CMK (cell line): ENCODE data around the gene LLGL2.

Source experiments
- DNase-seq: peaks from one replicate; pipeline ENCODE4 v3.0.0-alpha.2; 2010; ENCODE audit warnings: low read depth

Gene LLGL2

DNA sequence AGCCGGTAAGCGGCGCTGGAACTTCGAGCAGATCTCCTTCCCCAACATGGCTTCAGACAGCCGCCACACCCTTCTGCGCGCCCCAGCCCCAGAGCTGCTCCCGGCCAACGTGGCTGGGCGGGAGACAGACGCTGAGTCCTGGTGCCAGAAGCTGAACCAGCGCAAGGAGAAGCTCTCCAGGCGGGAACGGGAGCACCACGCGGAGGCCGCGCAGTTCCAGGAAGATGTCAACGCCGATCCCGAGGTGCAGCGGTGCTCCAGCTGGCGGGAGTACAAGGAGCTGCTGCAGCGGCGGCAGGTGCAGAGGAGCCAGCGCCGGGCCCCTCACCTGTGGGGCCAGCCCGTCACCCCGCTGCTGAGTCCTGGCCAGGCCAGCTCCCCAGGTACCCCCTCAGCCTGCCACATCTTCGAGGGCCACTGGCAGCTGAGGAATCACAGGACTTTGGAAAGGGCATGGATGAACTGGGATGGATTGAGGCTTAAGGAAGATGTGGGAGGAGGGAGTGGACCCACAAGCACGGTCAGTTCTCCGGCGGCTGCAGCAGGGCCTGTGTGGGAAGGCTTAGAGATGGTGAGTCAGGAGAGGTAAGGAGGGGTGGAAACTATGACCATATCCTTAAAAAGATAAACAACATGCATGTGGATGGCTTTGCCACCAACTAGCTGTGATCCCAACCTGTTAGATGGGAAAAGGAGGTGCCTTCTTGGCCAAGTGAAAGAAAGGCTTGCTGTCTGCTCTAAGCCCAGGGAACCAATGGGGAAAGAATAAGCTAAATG, 3.4 kb upstream of the LLGL2 start:
- DNase-seq: no peak

DNA sequence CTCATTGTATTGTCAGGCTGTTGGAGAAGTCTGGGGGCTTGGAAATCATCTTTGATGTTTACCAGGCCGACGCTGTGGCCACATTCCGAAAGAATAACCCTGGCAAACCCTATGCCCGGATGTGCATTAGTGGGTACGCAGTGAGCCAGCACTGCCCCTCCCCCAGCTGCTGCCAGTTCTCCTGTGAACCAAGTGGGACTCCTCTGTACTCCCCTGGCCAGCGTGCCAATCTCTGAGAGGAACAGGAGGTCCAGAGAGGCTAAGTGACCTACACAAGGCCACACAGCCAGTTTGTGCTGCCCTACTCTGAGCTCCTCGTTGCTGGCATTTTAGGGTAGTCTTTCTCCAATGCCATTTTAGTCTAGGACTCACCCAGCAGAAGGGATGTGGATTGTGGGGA, 1.9 kb upstream of the LLGL2 start:
- DNase-seq: no peak

DNA sequence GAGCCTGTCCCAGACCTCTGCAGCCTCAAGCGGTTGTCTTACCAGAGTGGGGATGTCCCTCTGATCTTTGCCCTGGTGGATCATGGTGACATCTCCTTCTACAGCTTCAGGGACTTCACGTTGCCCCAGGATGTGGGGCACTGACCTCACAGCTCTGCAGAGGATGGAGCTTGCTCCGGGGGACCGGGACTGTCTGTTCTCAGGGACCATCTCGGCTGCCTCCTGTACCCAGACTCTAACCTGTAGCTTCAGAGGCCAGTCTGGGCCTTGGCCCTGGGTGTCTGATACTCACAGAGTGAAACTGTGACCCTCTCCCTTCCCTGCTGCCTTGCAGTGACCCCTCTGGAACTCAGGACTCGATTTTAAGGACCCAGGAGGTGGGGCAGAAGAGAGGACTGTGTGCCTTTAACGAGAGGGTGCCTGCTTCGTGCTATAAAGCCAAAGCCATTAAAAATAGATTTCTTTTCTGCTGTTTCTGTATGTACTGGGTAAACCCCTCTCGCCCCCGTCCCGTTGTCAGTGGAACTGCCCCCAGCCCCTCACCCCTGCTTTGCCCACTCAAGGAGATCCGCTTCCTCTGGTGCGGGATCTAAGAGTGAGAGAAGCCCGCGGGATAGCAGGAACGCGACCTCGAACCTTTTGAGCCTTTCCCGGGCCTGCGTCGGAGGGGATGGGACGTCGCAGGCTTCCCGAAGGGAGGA, 1.1 kb upstream of the LLGL2 start:
- no peak for DNase-seq

DNA sequence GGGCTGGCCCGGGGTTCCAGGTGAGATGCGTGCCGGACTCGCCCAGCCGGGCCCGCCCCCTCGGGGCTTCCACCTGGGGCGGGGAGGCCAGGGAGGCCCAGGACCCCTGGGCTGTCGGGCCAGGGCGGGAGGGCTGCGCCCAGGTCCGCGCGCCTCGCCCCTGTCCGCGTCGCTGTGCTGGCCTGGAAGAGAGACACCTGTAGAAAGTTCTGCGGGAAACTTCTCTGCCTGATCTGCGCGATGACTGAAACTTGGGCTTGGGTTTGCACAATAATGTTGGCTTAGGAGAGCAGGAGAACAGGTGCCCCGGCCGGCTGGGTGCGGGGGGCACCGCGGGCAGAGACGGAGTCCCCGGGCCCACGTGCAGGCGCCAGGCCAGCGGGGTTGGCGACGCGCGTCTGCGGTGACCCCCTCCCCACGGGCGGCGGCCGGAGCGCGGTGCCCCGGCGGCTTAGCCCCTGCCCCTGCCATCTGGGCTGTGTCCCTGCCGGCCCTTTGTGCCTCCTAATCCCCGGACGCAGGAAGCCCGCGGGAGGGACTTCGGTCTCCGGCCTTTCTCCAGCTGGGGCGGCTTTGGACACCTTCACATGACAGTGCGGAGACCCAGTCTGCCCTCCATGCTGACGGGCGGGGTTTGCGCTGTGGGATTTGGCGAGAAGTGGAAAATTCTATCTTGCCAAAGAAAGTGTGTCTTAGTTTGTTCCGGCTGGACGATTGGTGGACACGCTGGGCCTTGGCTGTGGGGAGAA, 483 bp downstream of the LLGL2 start:
- no peak for DNase-seq

DNA sequence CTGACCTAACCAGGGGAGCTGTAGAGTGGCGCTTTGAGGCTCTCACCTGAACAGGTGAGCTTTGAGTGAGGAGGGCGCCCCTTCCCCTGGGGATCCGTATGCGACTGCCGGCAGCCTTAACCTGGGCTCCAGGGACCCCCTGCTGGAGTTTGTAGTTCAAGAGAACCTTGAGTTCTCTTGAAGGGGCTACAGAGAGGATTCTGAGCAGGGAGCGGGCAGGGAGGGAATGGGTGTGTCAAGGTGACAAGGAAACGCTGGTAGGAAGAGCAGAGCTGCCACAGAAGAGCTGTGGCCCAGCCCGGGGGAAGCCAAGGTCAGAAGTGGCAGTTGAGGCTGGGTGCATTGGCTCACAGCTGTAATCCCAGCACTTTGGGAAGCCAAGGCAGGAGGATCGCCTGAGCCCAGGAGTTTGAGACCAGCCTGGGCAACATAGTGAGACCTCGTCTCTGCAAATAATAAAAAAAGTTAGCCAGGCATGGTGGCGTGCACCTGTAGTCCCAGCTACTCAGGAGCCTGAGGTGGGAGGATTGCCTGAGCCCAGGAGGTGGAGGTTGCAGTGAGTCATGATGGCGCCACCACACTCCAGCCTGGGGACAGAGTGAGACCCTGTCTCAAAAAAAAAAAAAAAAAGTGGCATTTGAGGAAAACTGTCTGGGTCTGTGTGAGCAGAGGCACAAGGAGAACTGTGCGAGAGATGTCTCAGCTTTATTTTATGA, 1.2 kb downstream of the LLGL2 start:
- DNase-seq: no peak

DNA sequence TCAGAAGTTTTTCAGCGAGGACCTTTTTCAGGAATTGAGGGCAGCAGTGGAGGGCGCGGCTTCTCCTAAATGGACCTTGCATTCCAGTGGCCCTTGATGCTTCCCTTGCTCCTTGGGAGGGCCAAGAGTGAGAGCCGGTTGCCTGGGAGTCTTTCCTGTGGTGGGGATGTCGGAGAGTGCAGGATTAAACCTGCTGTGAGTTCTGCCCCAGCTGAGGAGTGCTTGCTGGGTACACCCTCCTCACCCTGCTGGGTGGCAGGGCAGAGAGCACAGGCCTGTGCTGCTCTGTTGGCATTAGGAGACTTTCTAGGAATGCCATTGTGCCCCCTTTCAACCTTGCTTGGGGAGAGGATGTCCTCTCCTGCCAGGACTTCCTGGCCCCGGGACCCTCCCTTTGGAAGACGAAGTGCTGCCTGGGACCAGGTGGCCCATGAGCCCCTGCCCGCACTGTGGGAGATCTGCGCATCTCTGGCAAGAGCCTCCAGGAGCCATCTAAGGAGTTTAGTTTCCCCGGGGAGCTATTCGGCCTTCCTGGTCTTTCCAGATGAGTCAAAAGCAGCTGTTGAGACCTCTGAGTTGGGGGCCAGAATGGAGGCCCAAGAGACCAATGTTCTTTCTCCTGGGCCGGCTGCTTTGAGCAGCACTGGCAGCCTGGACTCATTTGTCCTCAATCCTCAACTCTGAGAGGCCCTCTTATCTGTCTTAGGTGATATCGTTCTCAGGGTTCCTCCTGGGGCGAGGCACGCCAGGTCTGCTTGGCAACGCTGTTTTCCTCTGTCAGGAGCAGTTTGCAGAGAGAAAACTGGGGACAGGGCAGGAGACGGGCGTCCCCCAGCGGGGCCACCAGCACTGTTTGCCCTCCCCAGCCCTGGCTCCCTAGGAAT, 5.6 kb downstream of the LLGL2 start:
- no peak for DNase-seq

DNA sequence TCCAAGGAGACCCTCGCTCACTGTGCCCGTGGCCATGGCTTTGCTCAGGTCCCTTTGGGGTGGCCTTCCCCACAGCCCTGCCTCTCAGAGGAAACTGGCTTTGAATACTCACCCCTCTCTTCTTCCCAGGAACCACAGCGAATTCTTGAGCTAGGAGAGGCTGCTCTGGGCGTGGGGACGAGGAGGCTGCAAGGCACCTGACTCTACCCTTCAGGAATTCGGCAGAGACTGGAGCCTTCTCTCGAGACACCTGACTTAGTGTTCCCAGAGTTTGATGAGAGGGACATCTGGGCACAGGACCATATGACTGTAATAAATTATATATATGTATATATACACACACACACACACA, 6.2 kb downstream of the LLGL2 start:
- DNase-seq: no peak

DNA sequence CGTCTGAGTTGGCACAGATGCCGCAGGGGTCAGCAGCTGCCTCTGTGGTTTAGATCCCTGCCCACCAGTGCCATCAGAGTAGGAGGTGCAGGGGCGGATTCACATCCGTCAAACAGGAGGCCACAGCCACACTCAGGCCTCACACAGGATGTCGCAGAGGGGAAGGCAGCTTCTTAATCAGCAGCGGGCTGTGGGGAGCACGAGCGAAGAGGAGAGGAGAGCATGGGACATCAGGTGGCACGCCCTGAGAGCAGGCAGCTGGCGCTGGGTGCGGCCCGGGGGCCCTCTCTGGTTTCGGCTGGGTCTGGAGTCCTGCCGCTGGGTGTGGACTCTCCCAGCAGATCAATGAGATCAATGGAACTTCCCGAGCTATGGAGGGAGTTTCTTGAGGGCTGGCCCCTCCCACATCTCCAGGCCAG, 9.6 kb downstream of the LLGL2 start:
- DNase-seq: no peak

DNA sequence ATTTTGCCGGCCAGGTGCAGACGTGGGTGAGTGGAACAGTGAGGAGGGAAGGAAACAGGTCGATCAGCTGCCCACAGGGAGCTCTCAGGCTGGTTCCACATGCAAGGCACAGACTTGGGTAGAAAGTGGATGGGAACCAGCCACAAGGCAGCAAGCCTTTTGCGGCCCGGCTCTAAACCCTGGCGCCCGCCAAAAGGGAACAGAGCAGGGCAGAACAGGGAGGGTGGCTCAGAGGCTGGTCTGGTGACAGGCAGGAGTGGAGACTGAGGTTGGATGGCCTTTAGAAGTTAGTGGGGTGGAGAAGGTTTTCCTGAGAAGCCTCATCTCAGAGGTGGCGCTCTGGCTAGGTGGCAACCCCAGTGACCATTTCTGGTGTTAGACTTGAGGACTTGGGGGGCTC, 10.4 kb downstream of the LLGL2 start:
- no peak for DNase-seq

DNA sequence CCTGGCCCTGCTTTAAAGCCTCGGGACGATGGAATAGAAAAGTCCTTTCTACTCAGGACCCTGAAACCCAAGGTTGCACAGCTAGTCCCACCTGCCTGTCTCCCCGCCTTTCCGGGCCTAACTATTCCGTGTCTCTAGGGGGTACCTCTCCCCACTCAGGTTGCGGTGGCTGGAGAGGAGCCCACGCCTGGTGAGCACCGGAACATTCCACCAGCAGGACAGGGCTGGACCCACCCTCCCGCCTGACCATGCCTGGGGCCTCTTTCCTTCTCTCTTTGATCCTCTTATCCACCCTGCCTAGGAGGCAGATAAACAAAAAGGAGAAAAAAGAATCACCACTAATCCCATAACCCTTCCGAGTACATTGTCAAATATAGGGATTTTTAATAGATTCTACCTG, 10.9 kb downstream of the LLGL2 start:
- no peak for DNase-seq

DNA sequence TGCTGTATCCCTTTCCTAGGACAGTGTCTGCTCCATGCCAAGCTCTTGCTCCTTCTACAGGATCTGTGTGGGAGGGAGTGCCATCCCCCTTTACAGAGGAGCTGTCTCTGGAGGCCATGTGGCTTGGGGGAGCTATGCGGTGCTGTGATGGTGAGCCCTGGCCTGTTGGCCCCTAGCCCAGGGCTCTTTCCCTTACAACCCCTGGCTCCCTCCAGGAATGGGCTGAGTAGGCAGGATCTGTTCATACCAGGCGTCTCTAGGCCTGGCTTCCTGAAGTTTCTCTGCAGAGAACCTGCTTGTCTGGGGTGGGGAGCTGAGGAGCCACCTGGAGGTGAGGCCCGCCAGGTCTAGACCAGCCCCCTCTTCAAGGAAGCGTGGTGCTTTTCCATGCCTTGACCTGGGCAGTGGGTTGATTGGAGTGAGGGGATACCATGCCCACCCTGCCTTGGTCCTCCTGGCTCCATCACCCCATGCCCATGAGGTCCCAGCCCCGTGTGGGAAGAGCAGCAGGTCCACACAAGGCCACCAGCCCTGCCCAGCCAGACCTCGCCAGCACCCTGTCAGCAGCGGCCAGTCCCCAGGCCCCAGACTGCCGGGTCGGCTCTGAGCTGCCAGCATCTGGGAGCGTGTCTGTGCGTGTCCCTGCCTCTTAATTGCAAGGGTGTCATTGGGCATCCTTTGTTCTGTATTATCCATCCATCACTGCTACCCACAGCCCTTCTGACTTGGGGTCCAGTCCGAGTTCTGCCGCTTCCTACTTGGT, 14.7 kb downstream of the LLGL2 start:
- DNase-seq: no peak

DNA sequence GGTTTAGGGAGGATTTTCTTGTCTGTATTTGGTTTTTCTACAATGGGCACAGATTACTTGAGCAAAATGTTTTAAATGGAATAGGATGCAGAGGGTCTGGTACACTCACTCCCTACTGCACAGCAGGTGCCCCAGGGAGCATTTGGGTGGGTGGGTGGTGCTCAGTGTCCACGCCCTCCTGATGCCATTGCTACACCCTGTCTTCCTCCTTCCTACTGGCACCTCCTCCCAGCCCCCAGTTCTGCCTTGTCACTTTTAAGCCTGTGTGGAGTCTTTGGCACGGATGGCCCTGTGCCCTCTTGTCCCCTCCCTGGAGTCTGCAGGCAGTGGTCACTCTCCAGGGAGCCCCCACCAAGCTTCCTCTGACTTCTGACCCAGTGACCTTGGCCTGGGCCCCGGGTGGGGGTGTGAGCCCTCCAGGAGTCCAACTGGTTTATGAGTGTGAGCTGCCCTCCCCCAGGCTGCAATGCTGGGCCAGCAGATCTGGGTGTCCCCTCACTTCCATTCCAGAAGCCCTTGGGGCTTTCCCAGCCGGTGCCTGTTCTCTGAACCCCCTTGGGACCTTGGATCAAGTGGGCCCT, 15.5 kb downstream of the LLGL2 start:
- DNase-seq: no peak

DNA sequence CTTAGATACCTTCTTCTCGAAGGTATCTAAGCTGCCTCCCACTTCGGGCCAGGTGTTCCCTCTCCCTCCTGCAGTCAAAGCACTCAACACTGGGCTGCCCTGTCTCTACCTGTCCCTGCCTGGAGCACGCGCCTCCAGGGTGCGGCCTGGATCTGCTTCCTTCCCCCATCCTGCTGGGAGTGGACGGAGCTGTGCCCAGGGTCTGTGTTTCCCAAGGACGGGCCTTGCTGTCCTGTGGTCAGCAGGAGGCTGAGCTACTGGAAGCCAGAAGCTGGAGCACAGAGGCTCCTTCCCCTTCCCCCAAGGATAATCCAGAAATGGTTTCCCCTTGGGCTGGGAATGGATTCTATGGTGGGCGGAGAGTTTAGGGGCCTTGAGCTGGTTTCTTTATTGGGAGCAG, 16.7 kb downstream of the LLGL2 start:
- DNase-seq: no peak

DNA sequence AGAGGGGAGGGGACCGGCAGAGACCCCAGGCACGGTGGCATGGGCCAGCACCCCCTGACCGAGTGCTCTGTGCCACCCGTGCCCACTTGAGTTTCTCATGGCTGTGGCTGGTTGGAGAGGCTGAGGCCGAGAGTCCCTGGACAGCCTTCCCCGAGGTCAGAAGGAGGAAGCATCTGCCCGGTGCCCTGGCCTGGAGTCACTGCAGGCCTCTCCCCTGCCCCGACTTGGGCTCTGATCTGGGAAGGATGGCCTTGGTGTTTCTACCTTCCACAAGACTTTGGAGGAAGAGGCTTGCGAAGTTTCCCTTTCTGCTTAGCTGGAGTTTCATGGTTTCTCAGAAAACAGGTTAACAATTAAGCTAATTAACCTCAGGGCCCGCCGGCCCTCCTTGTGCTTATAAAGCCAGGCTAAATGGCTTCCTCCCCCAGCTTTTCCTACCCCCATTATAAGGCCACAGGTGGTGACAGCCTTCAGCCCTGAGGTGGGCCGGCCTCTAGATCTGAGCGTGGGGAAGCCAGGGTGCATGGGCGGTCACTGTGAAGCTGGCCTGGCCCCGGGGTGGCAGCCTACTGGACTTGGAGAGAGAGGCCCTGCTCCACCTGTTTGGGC, 17.3 kb downstream of the LLGL2 start:
- DNase-seq: no peak

DNA sequence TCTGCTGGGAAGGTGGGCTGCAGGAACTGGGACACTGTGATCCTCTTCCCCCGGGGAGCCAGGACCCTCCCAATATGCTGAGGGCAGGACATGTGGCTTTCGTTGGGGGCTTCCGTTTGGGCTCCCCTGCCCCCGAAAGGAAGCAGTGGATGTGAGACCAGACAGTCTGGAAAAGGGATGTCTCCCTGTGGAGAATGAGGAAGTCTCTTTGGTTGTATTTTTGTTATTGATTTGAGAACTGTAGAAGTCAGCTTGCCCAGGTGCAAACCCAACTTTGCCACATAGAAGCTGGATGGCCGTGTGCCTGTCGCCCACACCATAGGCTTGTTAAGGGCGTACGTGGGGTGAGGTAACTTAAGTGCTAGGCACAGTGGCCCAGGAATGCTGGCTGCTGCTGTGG, 18.8 kb downstream of the LLGL2 start:
- DNase-seq: no peak

DNA sequence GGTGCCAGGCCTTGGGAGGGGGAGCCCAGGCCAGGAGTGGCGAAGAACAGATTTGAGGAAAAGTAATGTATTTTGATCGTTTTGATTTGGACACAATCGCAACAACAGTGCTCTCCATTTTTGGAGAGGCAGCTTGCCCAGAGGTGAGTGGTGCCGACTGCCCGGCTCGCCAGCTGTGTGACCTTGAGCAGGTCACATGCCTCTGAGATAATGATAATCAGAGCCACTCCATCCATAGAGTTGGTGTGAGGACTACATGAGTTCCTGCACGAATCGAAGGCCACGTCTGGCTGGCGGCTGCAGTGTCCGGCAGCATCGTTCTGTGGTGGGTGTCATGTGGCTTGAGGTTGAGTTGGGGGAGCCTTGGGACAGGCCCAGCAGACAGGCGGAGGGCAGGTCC, 20.7 kb downstream of the LLGL2 start:
- DNase-seq: no peak

DNA sequence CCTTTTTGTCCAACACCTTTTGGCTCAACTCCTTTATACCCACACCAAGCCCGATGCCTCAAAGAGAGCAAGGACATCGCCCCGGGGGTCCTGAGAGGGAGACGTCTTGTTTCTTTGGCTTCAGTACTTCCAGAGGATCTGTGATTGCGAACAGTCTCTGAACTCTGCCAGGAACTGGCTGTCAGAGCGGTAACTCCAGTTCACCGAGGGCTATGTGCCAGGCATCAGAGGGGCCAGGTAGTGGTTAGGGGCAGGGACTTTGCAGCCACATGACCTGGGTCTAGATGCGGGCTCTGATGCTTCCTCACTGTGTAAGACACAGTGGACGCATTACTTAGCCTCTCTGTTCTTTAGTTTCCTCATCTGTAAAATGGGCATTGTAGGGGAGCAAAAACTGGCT, 21.6 kb downstream of the LLGL2 start:
- DNase-seq: no peak

DNA sequence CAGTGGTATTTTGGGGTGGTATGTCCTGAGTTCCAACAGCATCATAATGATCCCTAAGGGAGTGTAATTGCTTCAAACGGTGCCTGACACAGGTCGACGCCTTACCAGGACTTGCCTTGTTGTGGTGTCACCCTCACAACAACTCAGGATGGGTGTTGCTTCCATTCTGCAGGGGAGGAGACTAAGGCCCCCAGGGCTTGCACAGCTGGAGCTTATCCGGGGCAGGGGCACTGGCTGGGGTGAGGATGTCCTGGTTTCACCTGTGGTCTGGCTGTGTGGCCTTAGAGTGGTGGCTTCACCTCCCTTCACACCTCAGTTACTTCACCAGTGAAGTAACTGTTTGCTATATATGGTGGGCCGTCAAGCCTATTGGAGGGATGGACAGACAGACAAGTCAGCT, 23.3 kb downstream of the LLGL2 start:
- no peak for DNase-seq

DNA sequence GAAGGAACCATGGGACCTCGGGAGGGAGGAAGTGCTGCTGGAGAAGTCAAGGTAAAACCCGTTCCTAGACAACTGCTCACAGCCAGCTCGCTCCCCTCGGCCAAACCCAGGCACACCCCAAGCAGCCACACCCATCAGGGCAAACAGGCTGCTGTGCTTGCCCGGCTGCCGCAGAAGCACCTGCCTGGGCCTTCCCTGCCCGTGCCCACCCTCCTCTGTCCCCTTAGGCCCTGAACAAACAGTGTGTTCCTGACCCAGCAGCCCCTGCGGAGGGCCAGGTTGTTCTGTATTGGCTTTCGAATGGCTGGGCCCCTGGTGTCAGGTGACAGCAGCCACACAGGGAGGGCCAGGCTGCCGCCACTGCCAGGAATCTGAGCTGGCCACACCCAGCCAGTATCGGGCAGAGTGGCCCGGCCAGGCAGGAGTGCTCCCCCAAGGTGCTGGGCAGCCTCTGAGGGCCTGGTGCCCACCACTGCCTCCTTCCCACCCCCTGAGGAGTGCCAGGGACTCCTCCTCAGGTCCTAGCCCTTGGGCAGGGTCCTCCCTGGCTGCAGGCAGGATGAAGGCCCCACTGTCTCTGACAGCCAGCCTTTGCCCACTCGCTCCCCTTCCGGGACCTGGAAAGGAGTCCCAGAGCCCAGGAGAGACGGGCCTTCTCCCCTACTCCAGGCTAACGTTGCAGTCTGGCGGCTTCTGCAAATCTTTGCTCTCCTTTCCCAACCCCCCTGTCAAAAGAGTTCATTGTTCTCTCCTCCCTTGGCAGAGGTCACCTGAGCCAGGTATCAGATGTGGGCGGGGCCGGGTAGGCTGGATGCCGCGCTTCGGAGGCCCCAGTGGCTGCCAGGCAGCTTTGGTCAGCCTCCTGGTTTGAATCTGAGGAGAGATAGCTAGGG, 24.0 kb downstream of the LLGL2 start:
- no peak for DNase-seq
